NAMALWA (cell line): ENCODE results near the gene S100A10.

Experiments used
- DNase-seq: peaks from one replicate; pipeline ENCODE4 v3.0.0-alpha.2; 2015; ENCODE audit warnings: low spot score

S100A10 gene

DNA sequence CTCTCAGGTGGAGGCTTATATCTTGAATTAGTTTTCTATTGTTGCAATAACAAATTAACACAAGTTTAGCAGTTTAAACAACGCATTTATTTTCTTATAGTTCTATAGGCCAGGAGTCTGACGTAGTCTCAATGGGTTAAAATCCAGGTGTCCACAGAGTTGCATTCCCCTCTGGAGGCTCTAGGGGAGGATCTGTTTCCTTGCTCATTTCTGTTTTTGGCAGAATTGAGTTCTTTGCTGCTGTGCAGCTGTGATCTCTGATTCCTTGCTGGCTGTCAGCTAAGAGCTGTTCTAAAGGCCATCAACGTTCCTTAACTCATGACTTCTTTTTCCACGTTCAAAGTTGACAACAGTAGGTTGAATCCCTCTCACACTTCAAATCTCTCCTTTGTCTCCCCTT lies 31.8 kb downstream of the S100A10 start:
- DNase-seq, result no peak

DNA sequence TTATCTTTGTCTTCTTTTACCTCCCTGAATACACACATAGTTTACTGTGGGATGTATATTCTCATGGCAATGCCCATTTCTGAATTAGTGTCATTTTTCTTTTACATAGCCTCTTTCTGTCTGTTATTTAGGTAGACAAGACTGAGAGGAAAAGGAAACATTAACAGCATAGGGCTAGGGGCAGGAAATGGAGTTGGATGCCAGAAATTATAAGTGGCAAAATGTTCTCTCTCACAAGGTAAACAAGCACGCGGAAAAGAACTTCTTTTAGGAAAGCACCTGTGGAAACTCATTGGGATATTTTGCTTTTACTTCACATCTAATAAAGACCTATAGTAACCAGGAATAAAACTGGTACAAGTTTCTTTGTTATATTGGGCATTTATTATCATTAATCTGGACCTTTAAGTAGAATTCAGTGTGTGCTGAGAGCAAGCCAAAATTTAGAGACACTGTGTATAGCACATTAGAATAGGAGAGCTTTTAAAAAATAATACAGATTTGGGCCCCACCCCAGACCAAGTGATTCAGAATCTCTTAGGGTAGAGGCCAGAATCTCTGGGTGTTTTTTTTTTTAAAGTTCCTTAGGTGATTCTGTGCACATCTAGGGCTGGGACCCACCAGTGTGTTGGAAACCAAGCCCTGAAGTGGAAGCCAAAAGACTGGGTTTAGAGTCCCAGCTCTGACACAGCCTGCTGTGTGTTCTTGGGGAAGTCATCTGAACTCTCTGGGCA lies 32.7 kb downstream of the S100A10 start:
- no peak for DNase-seq

DNA sequence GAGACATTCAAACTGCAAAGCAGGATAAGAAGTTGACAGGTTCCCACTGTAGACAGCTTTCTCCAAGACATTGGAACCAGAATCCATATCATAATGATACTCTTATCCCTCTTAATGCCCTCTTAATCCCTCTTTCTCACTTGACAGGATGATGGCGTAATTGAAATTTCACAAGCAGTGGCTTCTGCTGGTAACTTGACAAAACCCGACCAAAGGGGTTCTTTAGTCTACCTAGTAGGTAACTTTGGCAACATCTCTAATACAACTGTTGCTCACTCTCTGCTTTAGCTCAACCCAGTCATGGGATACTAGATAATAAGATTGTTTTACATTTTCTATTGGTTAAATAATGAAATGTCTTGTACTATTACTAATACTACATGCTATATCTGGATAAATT lies 34.7 kb downstream of the S100A10 start:
- DNase-seq, result no peak

DNA sequence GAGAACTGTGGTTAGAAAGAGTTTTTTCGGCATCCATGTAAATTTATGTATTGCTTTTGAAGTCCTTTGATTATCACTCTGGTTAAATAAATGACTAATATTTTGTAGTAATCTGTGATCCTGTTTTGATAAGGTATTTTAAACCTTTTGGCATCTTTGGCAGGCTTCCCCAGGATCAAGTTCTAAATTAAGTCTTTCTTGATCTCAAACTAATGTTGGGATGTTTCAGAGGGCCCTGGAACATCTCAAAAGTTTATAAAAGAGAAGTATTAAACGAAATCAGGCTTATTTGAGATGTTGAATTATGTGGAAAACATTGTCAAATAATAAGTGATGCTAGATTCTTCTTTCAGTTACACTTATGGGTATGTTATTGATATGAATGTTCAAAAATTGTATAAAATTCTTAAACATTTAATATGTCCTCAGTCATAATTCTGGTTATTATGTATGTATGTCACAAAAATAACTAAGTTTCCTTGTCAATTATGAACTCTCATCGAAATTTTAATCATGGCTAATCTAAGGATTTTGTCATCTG lies 36.6 kb downstream of the S100A10 start:
- no peak for DNase-seq

DNA sequence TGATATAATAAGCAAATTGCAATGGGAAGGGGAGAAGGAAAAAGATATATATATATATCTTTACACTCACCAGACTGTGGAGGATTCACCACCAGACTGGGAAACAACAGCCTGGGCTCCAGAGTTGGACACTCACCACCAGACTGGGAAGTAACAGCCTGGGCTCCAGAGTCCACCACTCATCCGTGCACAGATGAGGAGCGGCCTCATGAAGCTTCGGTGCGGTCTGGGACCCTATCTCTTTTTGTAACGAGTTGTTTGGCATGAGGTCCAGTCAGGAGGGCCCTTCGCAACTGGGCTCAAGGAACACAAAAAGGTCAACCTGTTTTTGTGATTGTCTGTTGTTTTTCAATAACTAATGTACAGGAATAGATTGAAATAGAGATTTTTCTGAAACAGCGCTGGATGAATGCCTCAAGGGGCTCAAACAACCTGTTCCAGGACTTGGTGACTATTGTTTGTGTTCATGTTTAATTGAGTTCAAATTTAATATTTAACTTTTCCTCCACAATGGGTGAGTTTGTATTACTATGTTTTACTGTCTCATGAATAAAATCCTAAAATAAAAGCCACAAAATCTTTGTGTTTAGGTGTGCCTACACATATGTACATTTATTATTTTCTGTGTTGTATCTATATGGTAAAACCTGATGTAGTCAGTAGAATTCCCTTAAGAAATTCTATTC lies 40.1 kb downstream of the S100A10 start:
- DNase-seq, result no peak

DNA sequence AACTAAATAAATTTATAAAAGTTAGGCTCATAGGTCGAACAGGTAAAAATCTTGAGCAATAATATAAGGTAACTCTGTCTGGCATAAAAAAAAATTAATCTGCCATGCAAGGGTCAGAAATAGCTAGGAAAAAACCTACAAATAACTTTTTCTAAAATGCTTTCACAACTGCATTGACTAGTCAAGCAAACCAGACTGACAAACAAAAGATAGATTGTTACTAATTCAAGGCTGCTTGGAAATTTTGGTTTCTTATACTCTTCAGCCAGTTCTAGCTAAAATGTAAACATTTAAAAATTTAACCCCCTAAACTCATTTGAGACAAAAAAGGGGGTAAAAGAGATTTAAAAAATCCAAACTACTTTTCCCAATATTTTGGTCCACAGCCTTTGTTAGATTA lies 40.8 kb downstream of the S100A10 start:
- DNase-seq, result no peak

DNA sequence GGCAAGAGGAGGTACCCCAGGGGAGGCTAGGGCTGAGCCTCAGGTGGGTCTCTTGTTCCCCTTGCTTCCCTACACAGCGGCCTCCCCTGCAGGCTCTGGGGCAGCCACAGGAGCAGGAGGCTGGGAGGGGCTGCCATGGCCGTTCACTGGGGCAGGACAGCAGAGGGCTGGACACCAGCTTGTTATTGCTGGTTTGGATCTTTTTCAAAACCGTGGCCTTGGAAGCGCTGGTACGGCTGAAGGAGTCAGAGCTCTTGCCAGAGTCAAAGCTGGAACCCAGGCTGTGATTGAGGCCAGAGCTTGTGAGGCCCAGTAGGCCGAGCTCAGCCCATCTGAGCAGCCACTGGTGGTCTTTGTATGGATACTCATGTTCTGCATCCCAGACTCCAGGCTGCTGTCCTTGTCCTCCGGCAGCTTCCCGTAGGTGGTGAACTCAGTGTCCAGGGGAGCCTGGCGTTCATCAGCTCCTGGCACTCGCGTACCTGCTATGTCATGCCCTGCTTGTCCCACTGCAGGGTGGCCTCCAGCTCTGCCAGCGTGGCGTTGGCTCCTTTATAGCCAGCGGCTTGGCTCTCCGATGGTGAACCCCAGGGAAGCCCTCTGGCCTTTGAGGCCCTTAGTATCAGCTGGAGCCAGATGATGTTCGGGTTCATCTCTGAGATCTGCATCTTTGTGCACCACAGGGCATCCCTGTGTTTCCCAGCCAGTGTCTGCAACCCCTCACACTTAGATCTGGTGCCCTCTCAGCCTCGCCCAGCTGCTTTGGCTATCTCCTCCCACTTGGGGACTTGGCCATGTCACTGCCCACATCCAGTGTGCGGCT lies 44.1 kb downstream of the S100A10 start:
- no peak for DNase-seq

DNA sequence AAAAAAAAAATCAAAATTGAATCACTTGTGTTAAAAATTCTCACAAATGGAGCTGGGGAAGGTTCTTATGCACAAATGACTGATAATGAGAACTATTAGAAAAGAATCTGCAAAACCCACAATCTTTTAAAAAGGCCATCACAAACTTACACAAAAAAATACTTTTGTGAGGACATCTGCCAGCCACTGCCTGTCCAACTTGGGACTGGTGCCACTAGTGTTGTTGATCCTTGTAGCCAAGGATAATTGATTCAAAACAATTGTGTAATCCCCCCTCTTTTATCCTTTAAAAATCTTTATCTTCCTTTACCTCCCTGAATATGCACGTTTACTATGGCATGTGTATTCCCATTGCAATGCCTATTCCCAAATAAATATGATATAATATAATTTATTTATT lies 45.2 kb downstream of the S100A10 start:
- DNase-seq, result no peak

DNA sequence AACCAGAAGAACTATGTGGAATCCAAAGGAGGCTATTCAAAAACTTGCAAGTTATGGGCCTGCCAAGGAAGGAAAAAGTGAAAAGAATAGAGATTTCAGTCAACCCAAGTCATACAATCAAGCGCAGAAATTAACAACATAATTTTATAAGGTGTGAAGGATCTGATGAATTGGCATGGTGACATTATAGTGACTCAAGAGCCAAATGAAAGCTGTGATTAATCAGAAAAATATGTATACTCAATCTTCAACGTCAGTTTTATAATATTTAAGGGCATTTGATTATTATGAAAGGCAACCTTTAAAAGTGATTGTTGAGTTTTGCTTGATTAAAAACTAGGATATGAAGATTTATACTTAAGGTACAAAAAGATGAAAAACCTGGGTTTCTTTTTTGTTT lies 46.5 kb downstream of the S100A10 start:
- DNase-seq, result no peak

DNA sequence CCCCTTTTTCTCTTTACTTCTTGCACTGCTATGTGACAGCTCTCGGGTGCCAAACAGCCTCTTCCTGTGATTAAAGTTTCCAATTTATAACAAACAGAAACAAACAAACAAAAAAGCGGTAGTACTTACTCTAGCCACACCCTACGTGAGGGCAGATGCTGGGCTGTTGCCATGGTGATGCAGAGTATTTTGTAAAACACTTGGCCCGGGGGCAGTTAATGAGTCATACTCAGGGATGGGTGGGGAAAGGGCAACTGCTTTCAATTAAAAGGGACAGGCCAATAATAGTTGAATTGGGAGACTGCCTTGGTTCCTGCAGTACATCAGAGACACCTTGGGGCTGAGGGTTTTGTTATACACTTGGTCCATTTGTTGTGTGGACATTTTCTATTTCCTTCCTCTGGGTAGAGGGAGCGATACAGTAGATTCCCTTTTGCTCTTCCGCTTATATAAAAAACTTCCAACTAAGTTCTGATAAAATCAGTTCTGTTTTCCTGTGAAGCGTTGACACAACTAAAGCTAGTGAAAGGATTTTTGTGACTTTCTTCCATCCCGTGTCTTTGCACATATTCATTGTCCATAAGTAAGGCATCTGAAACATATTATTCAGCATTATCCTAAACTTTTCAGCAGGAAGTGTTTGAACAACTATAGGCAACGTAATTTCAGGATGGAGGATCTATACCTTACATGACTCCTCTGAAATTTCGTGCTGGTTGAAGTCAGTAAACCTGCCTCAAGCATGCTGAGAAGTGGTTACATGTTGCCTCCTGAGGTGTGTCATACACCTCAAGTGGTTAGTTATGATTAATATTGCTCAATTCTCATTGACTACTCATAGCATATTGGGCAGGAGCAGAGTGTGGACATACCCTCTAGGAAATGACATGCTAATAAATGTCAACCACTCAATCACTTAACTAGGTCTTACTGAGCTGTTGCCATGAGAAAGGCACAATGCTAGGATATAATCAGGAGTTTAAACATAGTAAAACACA lies 47.6 kb downstream of the S100A10 start:
- DNase-seq, result peak; percentile 90

DNA sequence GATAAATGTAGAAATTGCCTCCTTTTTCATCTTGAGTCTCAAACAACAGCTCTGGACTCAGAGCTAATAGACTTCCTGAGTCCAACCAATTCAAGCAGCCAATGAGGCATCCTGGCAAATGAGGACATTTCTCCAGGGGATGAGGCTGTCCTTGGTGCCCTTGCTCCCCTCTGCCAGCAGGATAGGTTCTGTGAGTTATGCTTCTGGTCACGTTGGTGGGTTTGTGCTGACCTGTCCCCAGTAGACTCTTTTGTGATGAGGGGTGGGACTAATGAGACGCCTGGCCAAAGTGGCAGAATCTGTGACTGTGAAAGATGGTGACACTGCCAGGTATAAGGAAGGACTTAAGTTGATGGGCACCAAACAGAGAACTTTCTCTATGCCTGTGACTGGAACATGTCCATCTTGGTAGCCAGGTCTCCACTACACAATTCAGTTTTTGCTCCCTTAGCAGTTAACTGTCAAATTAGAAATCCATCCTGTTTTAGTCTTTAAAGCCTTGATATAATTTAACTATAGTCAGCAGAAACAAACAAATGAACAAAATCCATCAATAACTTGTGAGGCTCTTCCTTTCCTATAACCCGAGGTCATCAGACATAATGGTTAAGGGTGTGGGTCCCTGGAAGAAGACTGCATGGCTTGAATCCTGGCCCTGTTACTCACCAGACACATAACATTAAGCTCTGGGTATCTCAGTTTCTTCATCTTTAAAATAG lies 48.6 kb downstream of the S100A10 start:
- DNase-seq, result no peak

DNA sequence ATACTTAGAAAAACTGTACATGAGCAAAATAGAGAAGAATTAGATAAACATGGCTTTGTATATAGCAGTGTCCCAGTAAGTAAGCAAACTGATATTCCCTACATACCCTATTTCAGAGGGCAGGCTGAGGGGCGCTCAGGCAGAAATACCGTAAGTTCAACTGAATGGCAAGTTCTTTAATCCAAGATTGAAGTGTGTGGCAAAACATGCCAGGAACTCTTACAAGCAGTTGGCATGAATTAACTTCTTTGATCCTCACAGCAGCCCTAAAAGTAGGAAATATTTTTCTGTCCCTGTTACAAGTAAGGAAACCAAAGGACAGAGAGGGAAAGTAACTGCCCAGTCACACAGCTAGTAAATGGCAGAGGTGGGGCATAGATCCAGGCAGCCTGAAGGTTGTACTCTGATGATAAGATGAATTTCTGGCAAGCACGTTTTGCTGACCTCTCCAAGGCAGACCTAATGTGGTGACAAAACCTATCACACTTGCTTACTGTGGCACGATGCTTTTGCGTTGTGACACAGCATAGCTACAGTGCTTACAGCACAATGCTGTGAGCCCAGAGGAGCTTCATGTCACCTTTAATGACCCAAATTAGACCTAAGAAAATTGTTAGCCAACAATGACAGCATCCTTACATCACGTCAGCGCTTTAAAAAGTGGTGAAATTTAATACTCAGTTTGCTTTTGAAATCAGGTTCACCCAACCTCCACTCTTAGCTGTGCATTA lies 49.4 kb downstream of the S100A10 start:
- DNase-seq, result no peak

DNA sequence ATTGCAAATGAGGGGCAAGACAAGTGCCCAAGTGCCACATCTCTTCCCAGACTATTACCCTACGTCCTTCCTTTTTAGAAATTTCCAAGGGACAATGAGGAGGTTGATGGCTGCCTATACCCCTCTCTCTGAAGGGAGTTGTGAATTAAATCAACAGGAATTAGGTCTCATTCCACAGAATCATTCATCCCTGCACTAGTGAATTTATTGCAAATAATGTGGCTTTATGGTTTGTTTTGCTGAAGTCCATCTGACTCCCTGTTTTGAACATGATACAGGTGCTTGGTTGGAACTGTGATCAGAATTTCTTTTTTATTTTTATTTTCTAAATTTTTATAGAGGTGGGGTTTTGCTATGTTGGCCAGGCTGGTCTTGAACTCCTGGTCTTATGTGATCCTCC lies 50.1 kb downstream of the S100A10 start:
- DNase-seq, result no peak

DNA sequence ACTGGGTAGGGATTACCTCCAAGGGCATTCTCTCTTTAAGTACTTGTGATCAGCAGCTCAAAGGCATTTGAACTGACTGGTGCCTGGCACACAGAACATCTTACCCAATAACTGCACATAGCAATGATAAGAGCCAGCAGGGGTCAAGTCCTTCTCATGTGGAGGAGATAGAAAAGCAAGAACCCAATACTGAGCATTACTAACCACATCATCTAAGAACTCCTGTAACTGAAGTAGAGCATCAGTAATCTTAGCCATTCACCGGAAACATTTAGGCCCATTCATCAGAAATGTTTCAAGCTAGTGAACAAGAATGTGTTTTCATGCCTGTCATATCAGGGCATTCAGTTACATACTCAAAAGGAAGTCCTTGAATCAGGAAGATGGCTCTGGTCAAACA lies 50.8 kb downstream of the S100A10 start:
- no peak for DNase-seq

DNA sequence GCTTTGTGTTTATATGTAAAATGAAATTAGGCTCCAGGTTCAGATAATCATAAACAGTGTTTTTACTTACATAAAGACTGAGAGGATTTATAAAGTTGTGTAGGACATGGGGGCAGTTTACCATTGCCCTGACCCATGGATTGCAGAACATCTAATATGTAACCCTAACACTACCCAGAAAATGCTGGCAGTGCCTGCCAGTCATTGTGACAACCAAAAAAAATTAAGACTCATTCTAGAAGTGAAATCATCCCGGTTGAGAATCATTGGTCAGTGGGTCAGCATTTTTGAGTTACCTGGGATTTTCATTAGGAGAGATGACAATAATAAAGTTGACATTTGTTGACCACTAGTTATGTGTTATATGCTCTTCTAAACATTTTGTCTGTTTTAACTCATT lies 53.1 kb downstream of the S100A10 start:
- no peak for DNase-seq

DNA sequence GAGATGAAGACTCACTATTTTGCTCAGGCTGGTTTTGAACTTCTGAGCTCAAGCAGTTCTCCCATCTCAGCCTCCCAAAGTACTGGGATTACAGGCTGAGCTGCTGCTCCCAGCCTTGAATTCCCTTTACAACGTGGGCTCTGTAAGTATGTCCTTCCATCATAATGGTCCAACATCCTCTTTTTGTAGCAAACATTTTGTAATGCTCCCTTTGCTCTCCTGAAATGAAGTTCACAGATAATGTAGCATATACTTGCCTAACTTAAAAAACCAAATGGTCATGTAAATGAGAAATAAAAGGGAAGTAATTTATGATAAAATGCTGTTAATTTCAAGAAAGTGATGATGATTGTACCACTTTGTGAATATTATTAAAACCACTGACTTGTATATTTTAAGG lies 53.9 kb downstream of the S100A10 start:
- DNase-seq, result no peak

DNA sequence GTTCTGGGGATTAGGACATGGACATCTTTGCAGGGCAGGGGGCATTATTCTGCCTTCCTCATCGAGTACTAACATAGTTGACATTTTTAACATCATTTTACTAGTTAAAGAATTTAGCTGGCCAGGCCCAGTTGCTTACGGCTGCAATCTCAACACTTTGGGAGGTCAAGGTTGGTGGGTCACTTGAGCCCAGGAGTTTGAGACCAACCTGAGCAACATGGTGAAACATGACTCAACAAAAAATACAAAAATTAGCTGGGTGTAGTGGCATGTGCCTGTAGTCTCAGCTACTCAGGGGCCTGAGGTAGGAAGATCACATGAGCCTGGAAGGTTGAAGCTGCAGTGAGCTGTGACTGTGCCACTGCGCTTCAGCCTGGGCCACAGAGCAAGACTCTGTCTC lies 54.5 kb downstream of the S100A10 start:
- no peak for DNase-seq

DNA sequence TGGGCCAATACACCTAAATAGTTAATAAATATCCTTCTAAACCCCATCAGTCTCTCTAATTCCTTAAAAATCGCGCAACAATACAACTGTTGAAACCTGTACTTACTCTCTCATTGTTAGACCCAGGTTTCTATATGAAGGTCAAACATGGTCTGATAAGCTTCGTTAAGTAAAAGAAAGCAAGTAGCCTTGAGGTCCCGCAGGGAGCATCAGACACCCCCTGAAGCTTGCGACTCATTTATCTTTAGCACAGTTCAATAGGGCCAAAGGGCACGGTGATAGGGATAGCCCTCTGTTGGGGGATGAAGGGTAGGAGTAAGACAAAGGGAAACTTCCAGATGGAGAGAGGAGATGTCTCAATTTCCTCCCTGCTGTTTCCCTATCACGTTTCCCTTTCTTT lies 57.0 kb downstream of the S100A10 start:
- DNase-seq, result no peak

DNA sequence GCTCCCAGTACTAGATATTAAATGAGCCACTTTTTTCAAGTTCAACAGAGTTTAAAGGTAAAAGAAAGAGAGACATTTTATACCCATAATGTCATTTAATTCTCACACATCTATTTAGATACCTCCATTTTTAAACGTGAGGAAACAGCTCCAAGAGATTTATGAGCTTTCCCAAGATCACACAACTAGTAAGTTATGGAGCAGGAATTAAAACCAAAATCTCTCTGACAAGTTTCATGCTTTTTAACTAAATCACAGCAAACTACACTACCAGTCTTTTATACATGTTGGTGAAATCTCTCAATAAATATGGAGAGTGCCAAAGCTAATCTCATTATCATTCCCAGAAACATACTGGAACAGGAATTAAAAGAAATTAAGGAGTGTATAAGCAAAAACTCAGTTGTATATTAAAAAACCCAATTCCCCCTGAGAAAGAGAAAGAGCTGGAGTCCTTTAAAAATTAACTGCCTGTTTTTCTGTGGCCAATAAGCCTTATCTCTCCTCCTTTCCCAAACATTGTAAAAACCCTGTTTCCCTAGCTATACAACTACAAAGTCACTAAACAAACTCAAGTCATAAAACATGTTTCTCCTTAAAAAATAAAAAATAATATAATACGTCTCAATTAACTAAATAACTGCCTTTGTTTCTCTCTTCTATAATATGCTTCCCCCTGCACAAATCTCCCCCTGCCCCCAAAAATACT lies 57.6 kb downstream of the S100A10 start:
- no peak for DNase-seq

DNA sequence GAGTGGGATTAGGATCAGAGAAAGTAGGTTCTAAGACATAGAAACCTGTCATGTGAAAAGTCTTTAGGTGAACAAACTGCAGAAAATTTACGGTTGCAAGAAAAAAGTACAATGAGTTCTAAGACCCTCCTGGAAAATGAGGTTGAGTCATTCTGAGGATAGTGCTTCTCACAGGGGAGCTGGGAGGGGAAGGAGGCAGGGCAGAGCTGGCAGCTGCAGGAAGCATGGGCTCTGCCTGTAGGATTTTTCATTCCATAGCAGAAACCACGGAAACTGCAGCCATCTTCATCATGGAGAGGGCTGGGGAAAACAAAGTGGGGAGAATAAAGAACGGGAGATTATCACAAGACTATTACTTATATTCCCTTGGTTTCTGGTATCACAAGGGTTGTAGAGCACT lies 58.5 kb downstream of the S100A10 start:
- DNase-seq, result no peak
